ENCODE measurements around the gene BICC1.

Gene BICC1

GRCh38 chr10:58691528-58691927 lies 178.9 kb downstream of the BICC1 start:
- Histone ChIP-seq H3K9ac (ENCODE audit: low read depth, low read length) (no peak overlapping the region), H3K9me3 (ENCODE audit: control insufficient read depth, insufficient read depth, low read length) (no peaks in the 10 kb centered on the region), H3K36me3 (ENCODE audit: insufficient read depth, low read length) (no peaks in the 10 kb centered on the region), H3K4me1 (ENCODE audit: insufficient read depth, low read length) (no peaks in the 10 kb centered on the region)

- Histone ChIP-seq H3K9me3 (ENCODE audit: control insufficient read depth, insufficient read depth, low read length) (no peaks in the 10 kb centered on the region), H3K4me1 (ENCODE audit: insufficient read depth, low read length) (peaks cover 4% of the 10 kb centered on the region; the same call in 1 of the 2 replicates), H3K9ac (ENCODE audit: low read depth, low read length) (no peak overlapping the region), H3K36me3 (ENCODE audit: insufficient read depth, low read length) (no peaks in the 10 kb centered on the region)
Measured at GRCh38 chr10:58693919-58694318, 181.2 kb downstream of the BICC1 start.

- Histone ChIP-seq H3K9me3 (ENCODE audit: control insufficient read depth, insufficient read depth, low read length) (no peaks in the 10 kb centered on the region), H3K9ac (ENCODE audit: low read depth, low read length) (no peak overlapping the region), H3K36me3 (ENCODE audit: insufficient read depth, low read length) (no peaks in the 10 kb centered on the region), H3K4me1 (ENCODE audit: insufficient read depth, low read length) (peaks cover 4% of the 10 kb centered on the region; the same call in 1 of the 2 replicates)
Measured at GRCh38 chr10:58695022-58695421, 182.3 kb downstream of the BICC1 start.

GRCh38 chr10:58696736-58697135 lies 184.1 kb downstream of the BICC1 start:
- Histone ChIP-seq H3K4me1 (ENCODE audit: insufficient read depth, low read length) (peaks cover 4% of the 10 kb centered on the region; the same call in 1 of the 2 replicates), H3K36me3 (ENCODE audit: insufficient read depth, low read length) (no peaks in the 10 kb centered on the region), H3K9me3 (ENCODE audit: control insufficient read depth, insufficient read depth, low read length) (no peaks in the 10 kb centered on the region), H3K9ac (ENCODE audit: low read depth, low read length) (no peak overlapping the region)

- no peaks in the 10 kb centered on the region for H3K9me3 ChIP-seq (ENCODE audit: control insufficient read depth, insufficient read depth, low read length)
- peaks cover 4% of the 10 kb centered on the region; the same call in 1 of the 2 replicates for H3K4me1 ChIP-seq (ENCODE audit: insufficient read depth, low read length)
- no peak overlapping the region for H3K9ac ChIP-seq (ENCODE audit: low read depth, low read length)
- no peaks in the 10 kb centered on the region for H3K36me3 ChIP-seq (ENCODE audit: insufficient read depth, low read length)
Measured at GRCh38 chr10:58697691-58698090, 185.0 kb downstream of the BICC1 start.

GRCh38 chr10:58698777-58699356 lies 186.2 kb downstream of the BICC1 start:
- Histone ChIP-seq H3K9ac (ENCODE audit: low read depth, low read length) (no peak overlapping the region), H3K9me3 (ENCODE audit: control insufficient read depth, insufficient read depth, low read length) (no peaks in the 10 kb centered on the region), H3K4me1 (ENCODE audit: insufficient read depth, low read length) (peaks cover 4% of the 10 kb centered on the region; the same call in 1 of the 2 replicates), H3K36me3 (ENCODE audit: insufficient read depth, low read length) (no peaks in the 10 kb centered on the region)

GRCh38 chr10:58700591-58700990 lies 187.9 kb downstream of the BICC1 start:
- Histone ChIP-seq H3K4me1 (ENCODE audit: insufficient read depth, low read length) (peaks cover 4% of the 10 kb centered on the region; the same call in 1 of the 2 replicates), H3K9me3 (ENCODE audit: control insufficient read depth, insufficient read depth, low read length) (no peaks in the 10 kb centered on the region), H3K36me3 (ENCODE audit: insufficient read depth, low read length) (no peaks in the 10 kb centered on the region), H3K9ac (ENCODE audit: low read depth, low read length) (no peak overlapping the region)

GRCh38 chr10:58701405-58702135 lies 188.9 kb downstream of the BICC1 start:
- Histone ChIP-seq H3K9ac (ENCODE audit: low read depth, low read length) (no peak overlapping the region), H3K9me3 (ENCODE audit: control insufficient read depth, insufficient read depth, low read length) (no peaks in the 10 kb centered on the region), H3K4me1 (ENCODE audit: insufficient read depth, low read length) (peaks cover 4% of the 10 kb centered on the region; the same call in 1 of the 2 replicates), H3K36me3 (ENCODE audit: insufficient read depth, low read length) (no peaks in the 10 kb centered on the region)

GRCh38 chr10:58704226-58704625 lies 191.6 kb downstream of the BICC1 start:
- no peak overlapping the region for H3K9ac ChIP-seq (ENCODE audit: low read depth, low read length)
- no peaks in the 10 kb centered on the region for H3K36me3 ChIP-seq (ENCODE audit: insufficient read depth, low read length)
- no peaks in the 10 kb centered on the region for H3K4me1 ChIP-seq (ENCODE audit: insufficient read depth, low read length)
- no peaks in the 10 kb centered on the region for H3K9me3 ChIP-seq (ENCODE audit: control insufficient read depth, insufficient read depth, low read length)

GRCh38 chr10:58704671-58705141 lies 192.0 kb downstream of the BICC1 start:
- Histone ChIP-seq H3K36me3 (ENCODE audit: insufficient read depth, low read length) (no peaks in the 10 kb centered on the region), H3K4me1 (ENCODE audit: insufficient read depth, low read length) (no peaks in the 10 kb centered on the region), H3K9me3 (ENCODE audit: control insufficient read depth, insufficient read depth, low read length) (no peaks in the 10 kb centered on the region), H3K9ac (ENCODE audit: low read depth, low read length) (no peak overlapping the region)

GRCh38 chr10:58706836-58707235 lies 194.2 kb downstream of the BICC1 start:
- Histone ChIP-seq H3K9ac (ENCODE audit: low read depth, low read length) (no peak overlapping the region), H3K9me3 (ENCODE audit: control insufficient read depth, insufficient read depth, low read length) (no peaks in the 10 kb centered on the region), H3K36me3 (ENCODE audit: insufficient read depth, low read length) (no peaks in the 10 kb centered on the region), H3K4me1 (ENCODE audit: insufficient read depth, low read length) (no peaks in the 10 kb centered on the region)

- Histone ChIP-seq H3K9me3 (ENCODE audit: control insufficient read depth, insufficient read depth, low read length) (no peaks in the 10 kb centered on the region), H3K9ac (ENCODE audit: low read depth, low read length) (no peak overlapping the region), H3K4me1 (ENCODE audit: insufficient read depth, low read length) (no peaks in the 10 kb centered on the region), H3K36me3 (ENCODE audit: insufficient read depth, low read length) (no peaks in the 10 kb centered on the region)
Measured at GRCh38 chr10:58712141-58712540, 199.5 kb downstream of the BICC1 start.

- no peaks in the 10 kb centered on the region for H3K9me3 ChIP-seq (ENCODE audit: control insufficient read depth, insufficient read depth, low read length)
- H3K36me3 ChIP-seq (ENCODE audit: insufficient read depth, low read length), result no peaks in the 10 kb centered on the region
- H3K9ac ChIP-seq (ENCODE audit: low read depth, low read length), result no peak overlapping the region
- H3K4me1 ChIP-seq (ENCODE audit: insufficient read depth, low read length), result no peaks in the 10 kb centered on the region
Measured at GRCh38 chr10:58712982-58713381, 200.3 kb downstream of the BICC1 start.

- H3K36me3 ChIP-seq (ENCODE audit: insufficient read depth, low read length), result no peaks in the 10 kb centered on the region
- no peaks in the 10 kb centered on the region for H3K4me1 ChIP-seq (ENCODE audit: insufficient read depth, low read length)
- H3K9ac ChIP-seq (ENCODE audit: low read depth, low read length), result no peak overlapping the region
- no peaks in the 10 kb centered on the region for H3K9me3 ChIP-seq (ENCODE audit: control insufficient read depth, insufficient read depth, low read length)
Measured at GRCh38 chr10:58714409-58714808, 201.7 kb downstream of the BICC1 start.

GRCh38 chr10:58715061-58715460 lies 202.4 kb downstream of the BICC1 start:
- H3K9me3 ChIP-seq (ENCODE audit: control insufficient read depth, insufficient read depth, low read length), result no peaks in the 10 kb centered on the region
- no peaks in the 10 kb centered on the region for H3K4me1 ChIP-seq (ENCODE audit: insufficient read depth, low read length)
- H3K36me3 ChIP-seq (ENCODE audit: insufficient read depth, low read length), result no peaks in the 10 kb centered on the region
- H3K9ac ChIP-seq (ENCODE audit: low read depth, low read length), result no peak overlapping the region

Measured in ES-I3 (cell line).